K562 (cell line): ENCODE measurements around the gene TUBB1. TPM values are rescaled to one million over a fixed set of nuclear protein-coding genes. Genes with fewer than 3 reads are reported as not detected.

Source experiments
- CREM ChIP-seq: IDR thresholded peaks from 2 replicates; pipeline ENCODE4 v1.6.1; 2014; ENCODE audit warnings: antibody characterized with exemption, low read depth
- ERF ChIP-seq: fragments of 450-650 bp; formaldehyde crosslinking; IDR thresholded peaks from 2 replicates; pipeline ENCODE4 v1.4.0; 2020; ENCODE audit warnings: mild to moderate bottlenecking, mixed read lengths
- ETS2 ChIP-seq: IDR thresholded peaks from 2 replicates; pipeline ENCODE4 v1.6.1; 2016; ENCODE audit warnings: borderline replicate concordance, missing genetic modification characterization, mild to moderate bottlenecking, moderate library complexity, missing compliant biosample characterization; ENCODE audit not compliant: poor library complexity, severe bottlenecking
- GABPB2 ChIP-seq: fragments of 250-450 bp; sonication (Bioruptor Pico); conservative IDR thresholded peaks from 2 replicates; pipeline ENCODE4 v1.5.1; 2021; ENCODE audit warnings: mild to moderate bottlenecking
- GATAD2B ChIP-seq: fragments of 450-650 bp; IDR thresholded peaks from 2 replicates; pipeline ENCODE4 v1.6.1; 2017; ENCODE audit warnings: mild to moderate bottlenecking, borderline replicate concordance
- HDAC2 ChIP-seq: fragments of 450-650 bp; IDR thresholded peaks from 2 replicates; pipeline ENCODE4 v1.6.1; 2016; ENCODE audit warnings: mild to moderate bottlenecking
- HEY1 ChIP-seq: fragments of 250-450 bp; sonication (Bioruptor Pico); IDR thresholded peaks from 2 replicates; pipeline ENCODE4 v1.5.0; 2020; ENCODE audit warnings: mild to moderate bottlenecking, moderate library complexity, borderline replicate concordance
- KLF1 ChIP-seq: fragments of 450-650 bp; IDR thresholded peaks from 2 replicates; pipeline ENCODE4 v1.6.1; 2016; ENCODE audit warnings: missing genetic modification characterization, missing compliant biosample characterization
- KLF13 ChIP-seq: fragments of 450-650 bp; IDR thresholded peaks from 2 replicates; pipeline ENCODE4 v1.6.1; 2016; ENCODE audit warnings: missing genetic modification characterization, low read depth, mild to moderate bottlenecking, missing compliant biosample characterization, moderate library complexity, borderline replicate concordance
- LARP7 ChIP-seq: fragments of 450-650 bp; IDR thresholded peaks from 2 replicates; pipeline ENCODE4 v1.6.1; 2016
- MECOM ChIP-seq: fragments of 250-450 bp; sonication (Bioruptor Pico); IDR thresholded peaks from 2 replicates; pipeline ENCODE4 v1.8.0; 2022; ENCODE audit warnings: inconsistent platforms
- MEIS2 ChIP-seq: fragments of 450-650 bp; IDR thresholded peaks from 2 replicates; pipeline ENCODE4 v1.6.1; 2014; ENCODE audit warnings: mild to moderate bottlenecking; ENCODE audit not compliant: partially characterized antibody
- NFRKB ChIP-seq: fragments of 450-650 bp; IDR thresholded peaks from 2 replicates; pipeline ENCODE4 v1.6.1; 2016; ENCODE audit warnings: low read depth
- OTX1 ChIP-seq: fragments of 450-650 bp; formaldehyde crosslinking; IDR thresholded peaks from 2 replicates; pipeline ENCODE4 v1.4.0; 2022; ENCODE audit warnings: mild to moderate bottlenecking
- PHB2 ChIP-seq: fragments of 450-650 bp; IDR thresholded peaks from 2 replicates; pipeline ENCODE4 v1.6.1; 2017; ENCODE audit warnings: low read depth
- SAP30 ChIP-seq: fragments of 200-600 bp; sonication (generic); IDR thresholded peaks from 2 replicates; pipeline ENCODE4 v1.6.1; 2012; ENCODE audit warnings: borderline replicate concordance, low read depth, mild to moderate bottlenecking, moderate library complexity, low read length, control low read depth, inconsistent platforms; ENCODE audit not compliant: insufficient read depth, poor library complexity, severe bottlenecking
- SMARCA5 ChIP-seq: fragments of 450-650 bp; IDR thresholded peaks from 2 replicates; pipeline ENCODE4 v1.6.1; 2016
- ZFP36 ChIP-seq: fragments of 150-350 bp; IDR thresholded peaks from 2 replicates; pipeline ENCODE4 v1.6.1; 2018; ENCODE audit warnings: low read length, low read depth; ENCODE audit not compliant: partially characterized antibody
- ZFX ChIP-seq: sonication (generic); formaldehyde crosslinking; IDR thresholded peaks from 2 replicates; pipeline ENCODE4 v1.8.0; 2022; ENCODE audit warnings: mild to moderate bottlenecking, missing genetic modification reagents, moderate library complexity
- ZNF121 ChIP-seq: sonication (generic); formaldehyde crosslinking; conservative IDR thresholded peaks from 2 replicates; pipeline ENCODE4 v1.8.0; 2022; ENCODE audit warnings: missing genetic modification reagents
- ZNF146 ChIP-seq: IDR thresholded peaks from one replicate; pipeline ENCODE4 v1.6.1; 2018; ENCODE audit warnings: missing compliant biosample characterization; ENCODE audit not compliant: unreplicated experiment
- polyA plus RNA-seq, 8 experiments: library from polyadenylated mRNA; depleted of rRNA in 4 of 8; stranded (reverse) in 5 of 8; unstranded in 3 of 8; fragments of >200 nt; fragmentation: Nextera tagmentation in 2 of 8; fragmentation: Illumina TruSeq in 1 of 8; extraction: Ambion mirVana in 2 of 8; extraction: Trizol in 1 of 8; gene quantifications; 2 replicates each; pipeline versions ENCODE4 v1.2.1 to v1.2.3, GENCODE V29; 2011 to 2014; ENCODE audit warnings: inconsistent platforms in 1 of 8, missing spikeins in 1 of 8
- total RNA-seq, 7 experiments: library from RNA; depleted of rRNA in 6 of 7; stranded (reverse); fragments of >200 nt in 6 of 7; fragmentation: Illumina TruSeq in 2 of 7; extraction: Trizol in 2 of 7; gene quantifications; 2 replicates each; pipeline versions ENCODE4 v1.2.1 to v1.2.3, GENCODE V29; 2011 to 2021; ENCODE audit warnings: low replicate concordance in 1 of 7
- TF ChIP-seq, protein P1 (sequence below): sonication (generic); formaldehyde crosslinking; IDR thresholded peaks from 2 replicates; pipeline ENCODE4 v1.8.0; 2022; ENCODE audit warnings: missing genetic modification reagents, mild to moderate bottlenecking, borderline replicate concordance
- TF ChIP-seq, protein P2 (sequence below): fragments of 450-650 bp; IDR thresholded peaks from 2 replicates; pipeline ENCODE4 v1.7.1; 2018; ENCODE audit warnings: mild to moderate bottlenecking, low read depth; ENCODE audit not compliant: partially characterized antibody
- TF ChIP-seq, protein P3 (sequence below): fragments of 450-650 bp; IDR thresholded peaks from 2 replicates; pipeline ENCODE4 v1.6.1; 2016; ENCODE audit warnings: mild to moderate bottlenecking

TUBB1 gene
- total and polyA plus RNA-seq, 9 of the 15 experiments (the other 6 are each of a cell fraction or from before 2014, with no cell fraction given), result 1.5 to 3.9 (median 2.4) TPM

DNA sequence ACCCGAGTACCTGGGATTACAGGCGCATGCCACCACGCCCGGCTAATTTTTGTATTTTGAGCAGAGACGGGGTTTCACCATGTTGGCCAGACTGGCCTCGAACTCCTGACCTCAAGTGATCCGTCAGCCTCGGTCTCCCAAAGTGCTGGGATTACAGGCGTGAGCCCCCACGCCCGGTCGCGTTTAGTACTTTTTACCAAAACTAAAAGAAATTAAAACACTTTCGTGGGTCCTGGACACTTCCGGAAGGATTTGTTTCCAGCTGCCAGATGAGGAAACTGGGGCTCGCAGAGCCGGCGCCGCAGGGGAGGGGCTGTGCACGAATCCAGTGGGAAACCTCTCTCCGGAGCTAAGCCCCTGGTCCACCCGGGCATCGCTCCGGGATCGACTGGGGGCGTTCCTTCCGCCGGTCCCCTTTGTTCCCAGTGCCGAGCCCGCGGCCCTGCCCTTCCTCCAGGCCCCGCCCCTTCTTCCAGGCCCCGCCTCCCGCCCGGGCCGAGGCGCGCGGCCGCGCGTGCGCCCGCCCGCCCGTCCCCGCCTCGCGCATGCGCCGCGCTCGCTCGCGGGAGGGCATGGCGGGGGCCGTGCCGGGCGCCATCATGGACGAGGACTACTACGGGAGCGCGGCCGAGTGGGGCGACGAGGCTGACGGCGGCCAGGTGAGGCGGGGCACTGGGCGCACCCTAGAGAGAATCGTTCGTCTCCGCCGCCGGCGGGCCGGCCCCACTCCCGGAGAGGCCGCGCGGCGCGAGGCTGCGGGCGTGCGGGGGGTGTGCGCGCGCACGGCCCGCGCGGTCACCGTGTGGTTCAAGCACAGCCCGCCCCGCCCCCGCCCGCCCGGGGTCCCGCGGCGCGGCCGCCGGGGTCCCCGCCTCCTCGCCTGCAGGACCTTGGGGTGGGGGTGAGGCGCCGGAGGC lies 38.3 kb upstream of the TUBB1 start, which contains the start of gene NELFCD (continued):
- TF ChIP-seq NFRKB (no peak), MEIS2 (peak; percentile 85), SMARCA5 (no peak), ZNF121 (CRISPR knock-in tag) (no peak), CREM (no peak), ZNF146 (CRISPR knock-in tag) (no peak), KLF13 (tag) (peak; percentile 54; the same call in 1 of the 2 replicates), HEY1 (CRISPR knock-in tag) (no peak), KLF1 (tag) (no peak), GATAD2B (0 out of 2 replicates have a peak, but pooled peaks have one; percentile 67), LARP7 (no peak), ZFP36 (no peak), SAP30 (peak; percentile 20), PHB2 (no peak), GABPB2 (CRISPR knock-in tag) (no peak), MECOM (CRISPR knock-in tag) (no peak), HDAC2 (peak; percentile 38; the same call in 1 of the 2 replicates), ETS2 (tag) (no peak), OTX1 (CRISPR knock-in tag) (no peak), ERF (CRISPR knock-in tag) (peak; percentile 82; the same call in 1 of the 2 replicates), ZFX (CRISPR knock-in tag) (peak; percentile 66; the same call in 1 of the 2 replicates)
- TF ChIP-seq, protein P1, sequence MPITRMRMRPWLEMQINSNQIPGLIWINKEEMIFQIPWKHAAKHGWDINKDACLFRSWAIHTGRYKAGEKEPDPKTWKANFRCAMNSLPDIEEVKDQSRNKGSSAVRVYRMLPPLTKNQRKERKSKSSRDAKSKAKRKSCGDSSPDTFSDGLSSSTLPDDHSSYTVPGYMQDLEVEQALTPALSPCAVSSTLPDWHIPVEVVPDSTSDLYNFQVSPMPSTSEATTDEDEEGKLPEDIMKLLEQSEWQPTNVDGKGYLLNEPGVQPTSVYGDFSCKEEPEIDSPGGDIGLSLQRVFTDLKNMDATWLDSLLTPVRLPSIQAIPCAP (CRISPR knock-in tag), result no peak
- TF ChIP-seq, protein P2, sequence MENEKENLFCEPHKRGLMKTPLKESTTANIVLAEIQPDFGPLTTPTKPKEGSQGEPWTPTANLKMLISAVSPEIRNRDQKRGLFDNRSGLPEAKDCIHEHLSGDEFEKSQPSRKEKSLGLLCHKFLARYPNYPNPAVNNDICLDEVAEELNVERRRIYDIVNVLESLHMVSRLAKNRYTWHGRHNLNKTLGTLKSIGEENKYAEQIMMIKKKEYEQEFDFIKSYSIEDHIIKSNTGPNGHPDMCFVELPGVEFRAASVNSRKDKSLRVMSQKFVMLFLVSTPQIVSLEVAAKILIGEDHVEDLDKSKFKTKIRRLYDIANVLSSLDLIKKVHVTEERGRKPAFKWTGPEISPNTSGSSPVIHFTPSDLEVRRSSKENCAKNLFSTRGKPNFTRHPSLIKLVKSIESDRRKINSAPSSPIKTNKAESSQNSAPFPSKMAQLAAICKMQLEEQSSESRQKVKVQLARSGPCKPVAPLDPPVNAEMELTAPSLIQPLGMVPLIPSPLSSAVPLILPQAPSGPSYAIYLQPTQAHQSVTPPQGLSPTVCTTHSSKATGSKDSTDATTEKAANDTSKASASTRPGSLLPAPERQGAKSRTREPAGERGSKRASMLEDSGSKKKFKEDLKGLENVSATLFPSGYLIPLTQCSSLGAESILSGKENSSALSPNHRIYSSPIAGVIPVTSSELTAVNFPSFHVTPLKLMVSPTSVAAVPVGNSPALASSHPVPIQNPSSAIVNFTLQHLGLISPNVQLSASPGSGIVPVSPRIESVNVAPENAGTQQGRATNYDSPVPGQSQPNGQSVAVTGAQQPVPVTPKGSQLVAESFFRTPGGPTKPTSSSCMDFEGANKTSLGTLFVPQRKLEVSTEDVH, result no peak
- TF ChIP-seq, protein P3, sequence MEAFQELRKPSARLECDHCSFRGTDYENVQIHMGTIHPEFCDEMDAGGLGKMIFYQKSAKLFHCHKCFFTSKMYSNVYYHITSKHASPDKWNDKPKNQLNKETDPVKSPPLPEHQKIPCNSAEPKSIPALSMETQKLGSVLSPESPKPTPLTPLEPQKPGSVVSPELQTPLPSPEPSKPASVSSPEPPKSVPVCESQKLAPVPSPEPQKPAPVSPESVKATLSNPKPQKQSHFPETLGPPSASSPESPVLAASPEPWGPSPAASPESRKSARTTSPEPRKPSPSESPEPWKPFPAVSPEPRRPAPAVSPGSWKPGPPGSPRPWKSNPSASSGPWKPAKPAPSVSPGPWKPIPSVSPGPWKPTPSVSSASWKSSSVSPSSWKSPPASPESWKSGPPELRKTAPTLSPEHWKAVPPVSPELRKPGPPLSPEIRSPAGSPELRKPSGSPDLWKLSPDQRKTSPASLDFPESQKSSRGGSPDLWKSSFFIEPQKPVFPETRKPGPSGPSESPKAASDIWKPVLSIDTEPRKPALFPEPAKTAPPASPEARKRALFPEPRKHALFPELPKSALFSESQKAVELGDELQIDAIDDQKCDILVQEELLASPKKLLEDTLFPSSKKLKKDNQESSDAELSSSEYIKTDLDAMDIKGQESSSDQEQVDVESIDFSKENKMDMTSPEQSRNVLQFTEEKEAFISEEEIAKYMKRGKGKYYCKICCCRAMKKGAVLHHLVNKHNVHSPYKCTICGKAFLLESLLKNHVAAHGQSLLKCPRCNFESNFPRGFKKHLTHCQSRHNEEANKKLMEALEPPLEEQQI, result no peak
